Neuronal stem cell (in vitro differentiated cells): Measurements from ENCODE around the gene PHKB.

Source experiments
- DNase-seq: peaks from one replicate; pipeline ENCODE4 v3.0.0-alpha.2; 2013; ENCODE audit warnings: low spot score
- H2AFZ ChIP-seq: one replicate; pipeline ENCODE4 v1.6.1; 2013; ENCODE audit warnings: mild to moderate bottlenecking, low read length, inconsistent platforms
- H2AK5ac ChIP-seq: 2 replicates; pipeline ENCODE4 v1.6.1; 2013; ENCODE audit warnings: low read depth, mild to moderate bottlenecking, inconsistent platforms, low read length, moderate library complexity, mixed read lengths
- H2BK120ac ChIP-seq: 2 replicates; pipeline ENCODE4 v1.6.1; 2013; ENCODE audit warnings: low read depth, mild to moderate bottlenecking, inconsistent platforms, low read length, moderate library complexity, mixed read lengths
- H2BK12ac ChIP-seq: one replicate; pipeline ENCODE4 v1.6.1; 2013; ENCODE audit warnings: low read length, inconsistent platforms
- H2BK15ac ChIP-seq: 2 replicates; pipeline ENCODE4 v1.6.1; 2013; ENCODE audit warnings: mild to moderate bottlenecking, low read length, inconsistent platforms, mixed read lengths
- H2BK5ac ChIP-seq: one replicate; pipeline ENCODE4 v1.6.1; 2013; ENCODE audit warnings: inconsistent platforms, mild to moderate bottlenecking, low read length, moderate library complexity
- H3K14ac ChIP-seq: one replicate; pipeline ENCODE4 v1.6.1; 2013; ENCODE audit warnings: low read length, inconsistent platforms
- H3K18ac ChIP-seq: 2 replicates; pipeline ENCODE4 v1.6.1; 2013; ENCODE audit warnings: low read length, inconsistent platforms
- H3K23ac ChIP-seq: 2 replicates; pipeline ENCODE4 v1.6.1; 2013; ENCODE audit warnings: low read depth, mild to moderate bottlenecking, mixed read lengths, low read length, inconsistent platforms; ENCODE audit not compliant: poor library complexity
- H3K27ac ChIP-seq: replicated peaks from 3 replicates; pipeline ENCODE4 v1.5.1; 2013; ENCODE audit warnings: low read length, inconsistent platforms
- H3K27me3 ChIP-seq, 3 experiments: 2 replicates each; pipeline ENCODE4 v1.6.1; 2013; ENCODE audit warnings: low read length in 3 of 3, mild to moderate bottlenecking in 2 of 3, inconsistent platforms in 1 of 3, low read depth in 1 of 3, mixed read lengths in 1 of 3, moderate library complexity in 1 of 3; ENCODE audit not compliant: control insufficient read depth in 3 of 3, insufficient read depth in 3 of 3
- H3K36me3 ChIP-seq, 2 donors: replicated peaks in 1 of 2; 2 replicates each; pipeline ENCODE4 v1.6.1; 2013; ENCODE audit warnings: low read length in 2 of 2; ENCODE audit not compliant: control insufficient read depth in 2 of 2, insufficient read depth in 2 of 2
- H3K4ac ChIP-seq: 2 replicates; pipeline ENCODE4 v1.6.1; 2013; ENCODE audit warnings: inconsistent platforms, mild to moderate bottlenecking, low read length, moderate library complexity
- H3K4me1 ChIP-seq, 2 donors: 1 replicate in 1 of 2; 2 replicates in 1 of 2; pipeline ENCODE4 v1.6.1; 2013; ENCODE audit warnings: low read length in 2 of 2, low read depth in 1 of 2; ENCODE audit not compliant: control insufficient read depth in 2 of 2, insufficient read depth in 1 of 2
- H3K4me2 ChIP-seq: one replicate; pipeline ENCODE4 v1.6.1; 2013; ENCODE audit warnings: mild to moderate bottlenecking, low read length, inconsistent platforms; ENCODE audit not compliant: insufficient read depth, poor library complexity, severe bottlenecking
- H3K4me3 ChIP-seq, 2 donors: 2 replicates each; pipeline ENCODE4 v1.5.1; 2013; ENCODE audit warnings: low read length in 2 of 2, mild to moderate bottlenecking in 2 of 2, inconsistent platforms in 1 of 2, moderate library complexity in 1 of 2
- H3K79me1 ChIP-seq: one replicate; pipeline ENCODE4 v1.6.1; 2013; ENCODE audit warnings: low read depth, mild to moderate bottlenecking, inconsistent platforms, low read length, moderate library complexity
- H3K9ac ChIP-seq: one replicate; pipeline ENCODE4 v1.6.1; 2013; ENCODE audit warnings: mild to moderate bottlenecking, low read depth, low read length, inconsistent platforms; ENCODE audit not compliant: poor library complexity
- H3K9me3 ChIP-seq, 2 donors: replicated peaks in 1 of 2; 2 replicates each; pipeline versions ENCODE3 to v1.6.1; 2013; ENCODE audit warnings: low read length in 2 of 2, mild to moderate bottlenecking in 2 of 2, inconsistent platforms in 1 of 2, low read depth in 1 of 2, mixed read lengths in 1 of 2, moderate library complexity in 1 of 2; ENCODE audit not compliant: control insufficient read depth in 2 of 2, insufficient read depth in 1 of 2
- H4K8ac ChIP-seq: one replicate; pipeline ENCODE4 v1.6.1; 2013; ENCODE audit warnings: low read depth, mild to moderate bottlenecking, inconsistent platforms, low read length, moderate library complexity
- H4K91ac ChIP-seq: one replicate; pipeline ENCODE4 v1.6.1; 2013; ENCODE audit warnings: low read length, low read depth, mild to moderate bottlenecking, inconsistent platforms; ENCODE audit not compliant: poor library complexity
- WGBS, 2 donors: extraction: QIAGEN DNeasy Blood & Tissue Kit; methylation state at CpG; one replicate each; pipeline ENCODE4 v1.1.7; 2013; ENCODE audit warnings: missing lambda C conversion rate in 2 of 2, mixed read lengths in 1 of 2; ENCODE audit not compliant: insufficient read length in 2 of 2, insufficient replicate concordance in 1 of 2; ENCODE audit errors: extremely low coverage in 2 of 2; 5-methylcytosine and 5-hydroxymethylcytosine counted together

PHKB gene

DNA sequence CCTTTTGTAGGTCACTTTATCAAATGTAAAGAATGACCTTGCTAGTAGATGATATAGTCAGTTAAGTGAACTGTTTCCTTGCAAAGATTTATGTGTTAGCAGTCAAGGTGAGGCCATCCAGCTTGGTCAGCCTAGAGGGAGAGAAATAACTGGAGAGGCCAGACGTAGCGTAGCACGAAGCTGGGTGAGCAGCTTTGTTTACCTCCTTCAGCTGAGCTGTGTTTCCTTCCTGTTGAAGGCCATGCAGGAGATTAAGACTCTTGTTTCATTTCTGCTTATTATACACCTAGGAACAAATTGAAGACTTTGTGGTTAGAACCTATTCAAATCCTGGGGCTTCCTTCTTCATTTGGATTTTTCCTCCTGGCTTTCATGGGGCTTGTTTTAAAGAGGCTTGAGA, 267.1 kb downstream of the PHKB start:
- Histone ChIP-seq H3K4me3 (no peak overlapping the region), H2BK15ac (no peak overlapping the region), H3K79me1 (no peaks in the 10 kb centered on the region), H2BK12ac (no peak overlapping the region), H3K18ac (no peak overlapping the region), H4K8ac (no peak overlapping the region), H3K23ac (no peak overlapping the region), H3K9ac (no peak overlapping the region), H2BK120ac (no peak overlapping the region), H3K14ac (no peak overlapping the region), H3K4me2 (no peak overlapping the region), H2AK5ac (no peak overlapping the region), H2AFZ (no peak overlapping the region), H3K9me3 (no peaks in the 10 kb centered on the region), H3K4ac (no peak overlapping the region), H3K4me1 (no peaks in the 10 kb centered on the region), H4K91ac (no peak overlapping the region), H3K27ac (no peak overlapping the region), H2BK5ac (no peak overlapping the region), H3K36me3 (no peaks in the 10 kb centered on the region), H3K27me3 (no peaks in the 10 kb centered on the region)
- no peak for DNase-seq
- WGBS, 2 donors = no CpG with 5 or more reads among the region's 3 CpGs

- no peak overlapping the region for H2BK12ac ChIP-seq
- no peak overlapping the region for H3K23ac ChIP-seq
- no peaks in the 10 kb centered on the region for H3K9me3 ChIP-seq
- no peaks in the 10 kb centered on the region for H3K36me3 ChIP-seq
- H3K27ac ChIP-seq = no peak overlapping the region
- no peak for DNase-seq
- no CpG with 5 or more reads among the region's 12 CpGs for WGBS, 2 donors
- no peaks in the 10 kb centered on the region for H3K79me1 ChIP-seq
- H4K8ac ChIP-seq = no peak overlapping the region
- H2BK15ac ChIP-seq = no peak overlapping the region
- no peak overlapping the region for H4K91ac ChIP-seq
- H2AK5ac ChIP-seq = no peak overlapping the region
- no peak overlapping the region for H3K9ac ChIP-seq
- H2BK5ac ChIP-seq = no peak overlapping the region
- no peak overlapping the region for H3K4ac ChIP-seq
- H2BK120ac ChIP-seq = no peak overlapping the region
- H3K4me3 ChIP-seq = no peak overlapping the region
- H3K14ac ChIP-seq = no peak overlapping the region
- no peaks in the 10 kb centered on the region for H3K27me3 ChIP-seq
- H2AFZ ChIP-seq = no peak overlapping the region
- no peak overlapping the region for H3K4me2 ChIP-seq
- H3K18ac ChIP-seq = no peak overlapping the region
- no peaks in the 10 kb centered on the region for H3K4me1 ChIP-seq
Measured at GRCh38 chr16:47729701-47730100, 268.6 kb downstream of the PHKB start.

- no CpG with 5 or more reads among the region's 2 CpGs for WGBS, 2 donors
- no peak overlapping the region for H3K14ac ChIP-seq
- H3K4me3 ChIP-seq = no peak overlapping the region
- no peak overlapping the region for H2AFZ ChIP-seq
- no peak overlapping the region for H3K4ac ChIP-seq
- H3K27ac ChIP-seq = no peak overlapping the region
- H2BK5ac ChIP-seq = no peak overlapping the region
- H3K4me1 ChIP-seq = no peaks in the 10 kb centered on the region
- H2AK5ac ChIP-seq = no peak overlapping the region
- no peak overlapping the region for H2BK120ac ChIP-seq
- no peak overlapping the region for H2BK12ac ChIP-seq
- DNase-seq = no peak
- H3K9me3 ChIP-seq = no peaks in the 10 kb centered on the region
- H3K27me3 ChIP-seq = no peaks in the 10 kb centered on the region
- no peak overlapping the region for H4K8ac ChIP-seq
- H3K36me3 ChIP-seq = no peaks in the 10 kb centered on the region
- no peak overlapping the region for H2BK15ac ChIP-seq
- H3K23ac ChIP-seq = no peak overlapping the region
- no peaks in the 10 kb centered on the region for H3K79me1 ChIP-seq
- H3K4me2 ChIP-seq = no peak overlapping the region
- H4K91ac ChIP-seq = no peak overlapping the region
- no peak overlapping the region for H3K9ac ChIP-seq
- H3K18ac ChIP-seq = no peak overlapping the region
Measured at GRCh38 chr16:47731252-47731651, 270.1 kb downstream of the PHKB start.

GRCh38 chr16:47732122-47732521, 271.0 kb downstream of the PHKB start:
- Histone ChIP-seq H2BK15ac (no peak overlapping the region), H3K27me3 (no peaks in the 10 kb centered on the region), H4K91ac (no peak overlapping the region), H3K9ac (no peak overlapping the region), H3K14ac (no peak overlapping the region), H2AFZ (no peak overlapping the region), H3K23ac (no peak overlapping the region), H3K36me3 (no peaks in the 10 kb centered on the region), H2AK5ac (no peak overlapping the region), H2BK5ac (no peak overlapping the region), H2BK120ac (no peak overlapping the region), H3K18ac (no peak overlapping the region), H2BK12ac (no peak overlapping the region), H3K4me2 (no peak overlapping the region), H3K9me3 (no peaks in the 10 kb centered on the region), H3K4me3 (no peak overlapping the region), H3K4me1 (no peaks in the 10 kb centered on the region), H3K4ac (no peak overlapping the region), H3K27ac (no peak overlapping the region), H4K8ac (no peak overlapping the region), H3K79me1 (no peaks in the 10 kb centered on the region)
- DNase-seq = no peak
- WGBS, 2 donors = no CpG with 5 or more reads among the region's 3 CpGs
